ENCODE measurements around the gene KLHL30. TPM values are rescaled to one million over a fixed set of nuclear protein-coding genes. Genes with fewer than 3 reads are reported as not detected.

The KLHL30 gene
- total RNA-seq, 4 donors from 2014 or later: 0.65 to 1.9 (median 0.78) TPM

GRCh38 chr2:238171575-238172187 is 33.2 kb downstream of the KLHL30 start:
- no peak for TF ChIP-seq CTCF (IDR thresholded peaks at IDR 0.05; ENCODE audit: low read depth)

- no peak for TF ChIP-seq CTCF (IDR thresholded peaks at IDR 0.05; ENCODE audit: low read depth)
These were observed 34.0 kb downstream of the KLHL30 start for GRCh38 chr2:238172439-238172838.

- TF ChIP-seq CTCF (IDR thresholded peaks at IDR 0.05; ENCODE audit: low read depth): no peak
These were observed 35.2 kb downstream of the KLHL30 start for GRCh38 chr2:238173692-238174091.

- TF ChIP-seq CTCF (IDR thresholded peaks at IDR 0.05; ENCODE audit: low read depth): no peak
These were observed 35.8 kb downstream of the KLHL30 start for GRCh38 chr2:238174291-238174690.

- no peak for TF ChIP-seq CTCF (IDR thresholded peaks at IDR 0.05; ENCODE audit: low read depth)
These were observed 36.2 kb downstream of the KLHL30 start for GRCh38 chr2:238174701-238175100.

- no peak for TF ChIP-seq CTCF (IDR thresholded peaks at IDR 0.05; ENCODE audit: low read depth)
These were observed 38.1 kb downstream of the KLHL30 start for GRCh38 chr2:238176613-238177012.

- TF ChIP-seq CTCF (IDR thresholded peaks at IDR 0.05; ENCODE audit: low read depth): no peak
These were observed 42.1 kb downstream of the KLHL30 start for GRCh38 chr2:238180554-238180953.
